Natural killer cell (primary cell): ENCODE results near the gene ARRDC1. TPM values are rescaled to one million over a fixed set of nuclear protein-coding genes. Genes with fewer than 3 reads are reported as not detected.

ENCODE experiments used
- ATAC-seq, 3 donors: fragments of 150-1000 bp in 2 of 3; fragments of 200-7000 bp in 1 of 3; cut with Tn5 transposase; 1 replicate in 1 of 3; 2 replicates in 2 of 3; pipeline ENCODE4 v1.10.0; 2021; ENCODE audit warnings: mild to moderate bottlenecking in 2 of 3, moderate library complexity in 2 of 3
- DNase-seq, 2 donors: peaks; one replicate each; pipeline versions ENCODE4 v3.0.0 to v3.0.0-alpha.2; 2013 to 2021; ENCODE audit warnings: mixed read lengths in 1 of 2
- H3K27ac ChIP-seq: one replicate; pipeline ENCODE4 v1.5.1; 2013; ENCODE audit warnings: mild to moderate bottlenecking, low read length
- H3K27me3 ChIP-seq: one replicate; pipeline ENCODE4 v1.6.1; 2013; ENCODE audit warnings: low read length; ENCODE audit not compliant: control insufficient read depth, insufficient read depth
- H3K36me3 ChIP-seq: one replicate; pipeline ENCODE4 v1.6.1; 2013; ENCODE audit warnings: low read length; ENCODE audit not compliant: control insufficient read depth, insufficient read depth
- H3K4me1 ChIP-seq: one replicate; pipeline ENCODE4 v1.6.1; 2013; ENCODE audit warnings: low read length; ENCODE audit not compliant: control insufficient read depth, insufficient read depth
- H3K4me3 ChIP-seq: one replicate; pipeline ENCODE4 v1.5.1; 2013; ENCODE audit warnings: low read length
- H3K9me3 ChIP-seq: one replicate; pipeline ENCODE4 v1.6.1; 2013; ENCODE audit warnings: low read length; ENCODE audit not compliant: control insufficient read depth, insufficient read depth
- H3K27ac Mint-ChIP-seq, 2 donors: one replicate each; pipeline ENCODE4 v1.8.0; 2022; ENCODE audit warnings: mild to moderate bottlenecking in 2 of 2, mixed read lengths in 2 of 2, moderate library complexity in 1 of 2
- H3K27me3 Mint-ChIP-seq, 2 donors: one replicate each; pipeline ENCODE4 v1.8.0; 2022; ENCODE audit warnings: low read depth in 2 of 2, mixed read lengths in 2 of 2
- H3K36me3 Mint-ChIP-seq: one replicate; pipeline ENCODE4 v1.8.0; 2022; ENCODE audit warnings: mixed read lengths
- H3K4me1 Mint-ChIP-seq, 2 donors: one replicate each; pipeline ENCODE4 v1.8.0; 2022; ENCODE audit warnings: mixed read lengths in 2 of 2
- H3K4me3 Mint-ChIP-seq: one replicate; pipeline ENCODE4 v1.8.0; 2022; ENCODE audit warnings: mild to moderate bottlenecking, moderate library complexity, mixed read lengths
- H3K9me3 Mint-ChIP-seq, 2 donors: one replicate each; pipeline ENCODE4 v1.8.0; 2022; ENCODE audit warnings: mixed read lengths in 2 of 2
- CTCF ChIP-seq: fragments of 200-600 bp; IDR thresholded peaks from one replicate; pipeline ENCODE4 v1.8.0; 2022; ENCODE audit warnings: antibody characterized with exemption
- WGBS: methylation state at CpG from one replicate; pipeline ENCODE4 v1.1.7; 2013; ENCODE audit warnings: missing lambda C conversion rate; ENCODE audit not compliant: insufficient coverage; 5-methylcytosine and 5-hydroxymethylcytosine counted together
- intact Hi-C: fragments of 100-400 bp; cut with micrococcal nuclease; formaldehyde crosslinking; loops from one replicate; pipeline ENCODE4 v1.14.2; 2022
- total RNA-seq, 4 donors: library from RNA; stranded (reverse); fragments of 120-200 nt in 1 of 4; gene quantifications; one replicate each; pipeline versions ENCODE4 v1.2.3 to v1.2.4, GENCODE V29; 2013 to 2022

ARRDC1 gene
- total RNA-seq, 3 donors from 2014 or later (not counting 1 experiment from before 2014, with no cell fraction given) = 80.7 to 105 (median 92.9) TPM

GRCh38 chr9:137583347-137583746 lies 22.1 kb upstream of the ARRDC1 start:
- ATAC-seq (no peak), DNase-seq (no peak)
- H3K4me3 Mint-ChIP-seq = no peak overlapping the region
- H3K9me3 Mint-ChIP-seq = no peaks in the 10 kb centered on the region
- H3K4me1 ChIP-seq = peaks cover 7% of the 10 kb centered on the region
- no peak overlapping the region for H3K27ac ChIP-seq
- H3K4me1 Mint-ChIP-seq = peaks cover 6 to 14% of the 10 kb centered on the region in 2 donors
- WGBS = 92% methylated on average over 14 of the region's 14 CpGs
- H3K27ac Mint-ChIP-seq = no peak overlapping the region
- TF ChIP-seq CTCF = no peak
- H3K27me3 Mint-ChIP-seq = no peaks in the 10 kb centered on the region
- peaks cover 30% of the 10 kb centered on the region for H3K36me3 ChIP-seq
- H3K36me3 Mint-ChIP-seq = no peaks in the 10 kb centered on the region
- H3K27me3 ChIP-seq = no peaks in the 10 kb centered on the region
- H3K4me3 ChIP-seq = no peak overlapping the region
- intact Hi-C loops = no loop called here
- no peaks in the 10 kb centered on the region for H3K9me3 ChIP-seq

GRCh38 chr9:137583957-137584356 lies 21.5 kb upstream of the ARRDC1 start:
- no peaks in the 10 kb centered on the region for H3K36me3 Mint-ChIP-seq
- H3K4me1 Mint-ChIP-seq = peaks cover 6 to 13% of the 10 kb centered on the region in 2 donors
- no peak for TF ChIP-seq CTCF
- intact Hi-C loops = no loop called here
- no peaks in the 10 kb centered on the region for H3K9me3 Mint-ChIP-seq
- H3K4me3 ChIP-seq = no peak overlapping the region
- ATAC-seq (no peak), DNase-seq (no peak)
- no peak overlapping the region for H3K27ac ChIP-seq
- no peaks in the 10 kb centered on the region for H3K27me3 Mint-ChIP-seq
- no peak overlapping the region for H3K27ac Mint-ChIP-seq
- peaks cover 6% of the 10 kb centered on the region for H3K4me1 ChIP-seq
- WGBS = 95% methylated on average over 8 of the region's 8 CpGs
- H3K27me3 ChIP-seq = no peaks in the 10 kb centered on the region
- peaks cover 30% of the 10 kb centered on the region for H3K36me3 ChIP-seq
- no peaks in the 10 kb centered on the region for H3K9me3 ChIP-seq
- no peak overlapping the region for H3K4me3 Mint-ChIP-seq

- H3K27me3 ChIP-seq = no peaks in the 10 kb centered on the region
- intact Hi-C loops = no loop called here
- H3K4me3 Mint-ChIP-seq = no peak overlapping the region
- no peak overlapping the region for H3K4me3 ChIP-seq
- no peaks in the 10 kb centered on the region for H3K36me3 Mint-ChIP-seq
- no peaks in the 10 kb centered on the region for H3K9me3 ChIP-seq
- no peak for ATAC-seq
- H3K27me3 Mint-ChIP-seq = no peaks in the 10 kb centered on the region
- H3K27ac ChIP-seq = no peak overlapping the region
- no peak for TF ChIP-seq CTCF
- no peaks in the 10 kb centered on the region for H3K9me3 Mint-ChIP-seq
- 96% methylated on average over 14 of the region's 14 CpGs for WGBS
- DNase-seq = no peak
- H3K27ac Mint-ChIP-seq = no peak overlapping the region
- H3K36me3 ChIP-seq = peaks cover 30% of the 10 kb centered on the region
- H3K4me1 Mint-ChIP-seq = peaks cover 6 to 14% of the 10 kb centered on the region in 2 donors
- H3K4me1 ChIP-seq = peaks cover 17% of the 10 kb centered on the region
These were observed 18.6 kb upstream of the ARRDC1 start for GRCh38 chr9:137586854-137587253.

- Mint-ChIP-seq H3K27ac (no peak overlapping the region), H3K36me3 (no peaks in the 10 kb centered on the region), H3K27me3 (no peaks in the 10 kb centered on the region), H3K4me1 (peaks cover 6 to 14% of the 10 kb centered on the region in 2 donors), H3K9me3 (no peaks in the 10 kb centered on the region), H3K4me3 (peak overlapping the region; percentile 61)
- WGBS = 92% methylated on average over 13 of the region's 13 CpGs
- Histone ChIP-seq H3K36me3 (peaks cover 22% of the 10 kb centered on the region), H3K4me1 (peaks cover 17% of the 10 kb centered on the region), H3K9me3 (no peaks in the 10 kb centered on the region), H3K27ac (no peak overlapping the region), H3K27me3 (no peaks in the 10 kb centered on the region), H3K4me3 (no peak overlapping the region)
- no peak for TF ChIP-seq CTCF
- no peak for ATAC-seq
- DNase-seq = no peak
- intact Hi-C loops = no loop called here
These were observed 17.2 kb upstream of the ARRDC1 start for GRCh38 chr9:137588311-137588710.
